Bronchial epithelial cell (primary cell): Measurements from ENCODE around the gene GMDS. TPM values are rescaled to one million over a fixed set of nuclear protein-coding genes. Genes with fewer than 3 reads are reported as not detected.
A peak's percentile ranks its signal among the peaks of the same experiment; 100 is the strongest.

Source experiments
- DNase-seq: peaks from one replicate; pipeline ENCODE4 v3.0.0-alpha.2; 2010; ENCODE audit warnings: low read depth
- FAIRE-seq: peaks from 2 replicates; lab custom pipeline; 2011; peaks lifted over from hg19 to GRCh38; lab: Jason Lieb, UNC
- H3K27me3 ChIP-seq: 2 replicates; pipeline ENCODE4 v1.5.1; 2011; ENCODE audit warnings: low read length; ENCODE audit not compliant: control insufficient read depth, insufficient read depth
- H3K36me3 ChIP-seq: 2 replicates; pipeline ENCODE4 v1.5.1; 2011; ENCODE audit warnings: low read length; ENCODE audit not compliant: control insufficient read depth, insufficient read depth
- H3K4me3 ChIP-seq: 2 replicates; pipeline ENCODE4 v1.5.1; 2011; ENCODE audit warnings: mild to moderate bottlenecking, low read depth, low read length, control low read depth
- CTCF ChIP-seq: IDR thresholded peaks from 2 replicates; pipeline ENCODE4 v1.5.1; 2011; ENCODE audit warnings: mild to moderate bottlenecking, moderate library complexity, low read length, control low read depth, inconsistent platforms; ENCODE audit not compliant: insufficient read depth, severe bottlenecking
- total RNA-seq: library from RNA; depleted of rRNA; stranded (reverse); fragments of >200 nt; gene quantifications from 2 replicates; pipeline ENCODE4 v1.2.1, GENCODE V29; 2014

GMDS gene
- total RNA-seq, 1 donor from 2014 or later, result 8.2 TPM

- Histone ChIP-seq H3K4me3 (peak overlapping the region; percentile 56), H3K36me3 (no peaks in the 10 kb centered on the region), H3K27me3 (no peaks in the 10 kb centered on the region)
- no peak for TF ChIP-seq CTCF
- DNase-seq (peak; percentile 20), FAIRE-seq (no peak)
Observed at GRCh38 chr6:1610497-1611321, 634.7 kb downstream of the GMDS start.

- peak within 1 kb of the TSS; percentile 56 for H3K4me3 ChIP-seq
- no peaks in the 10 kb centered on the region for H3K36me3 ChIP-seq
- no peak for TF ChIP-seq CTCF
- H3K27me3 ChIP-seq, result peaks cover 1% of the 10 kb centered on the region
- no peak for FAIRE-seq
- peak; percentile 82 for DNase-seq
Observed at GRCh38 chr6:1609648-1610496, 635.5 kb downstream of the GMDS start, which contains the start of gene FOXC1. FOXC1 (plus strand) TSS chr6:1609915; CDS start chr6:1610446, 531 bp downstream.

GRCh38 chr6:1609041-1609647 is 636.3 kb downstream of the GMDS start:
- DNase-seq (no peak), FAIRE-seq (no peak)
- H3K36me3 ChIP-seq, result no peaks in the 10 kb centered on the region
- peaks cover 1% of the 10 kb centered on the region for H3K27me3 ChIP-seq
- H3K4me3 ChIP-seq, result peak overlapping the region; percentile 56
- no peak for TF ChIP-seq CTCF

GRCh38 chr6:1608222-1609040 is 637.0 kb downstream of the GMDS start:
- FAIRE-seq (no peak), DNase-seq (no peak)
- no peaks in the 10 kb centered on the region for H3K36me3 ChIP-seq
- peaks cover 1% of the 10 kb centered on the region for H3K27me3 ChIP-seq
- H3K4me3 ChIP-seq, result peak overlapping the region; percentile 56
- TF ChIP-seq CTCF, result no peak
